ENCODE measurements around the gene INPP5E.

Gene INPP5E, protein sequence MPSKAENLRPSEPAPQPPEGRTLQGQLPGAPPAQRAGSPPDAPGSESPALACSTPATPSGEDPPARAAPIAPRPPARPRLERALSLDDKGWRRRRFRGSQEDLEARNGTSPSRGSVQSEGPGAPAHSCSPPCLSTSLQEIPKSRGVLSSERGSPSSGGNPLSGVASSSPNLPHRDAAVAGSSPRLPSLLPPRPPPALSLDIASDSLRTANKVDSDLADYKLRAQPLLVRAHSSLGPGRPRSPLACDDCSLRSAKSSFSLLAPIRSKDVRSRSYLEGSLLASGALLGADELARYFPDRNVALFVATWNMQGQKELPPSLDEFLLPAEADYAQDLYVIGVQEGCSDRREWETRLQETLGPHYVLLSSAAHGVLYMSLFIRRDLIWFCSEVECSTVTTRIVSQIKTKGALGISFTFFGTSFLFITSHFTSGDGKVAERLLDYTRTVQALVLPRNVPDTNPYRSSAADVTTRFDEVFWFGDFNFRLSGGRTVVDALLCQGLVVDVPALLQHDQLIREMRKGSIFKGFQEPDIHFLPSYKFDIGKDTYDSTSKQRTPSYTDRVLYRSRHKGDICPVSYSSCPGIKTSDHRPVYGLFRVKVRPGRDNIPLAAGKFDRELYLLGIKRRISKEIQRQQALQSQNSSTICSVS

GRCh38 chr9:136439481-136440408 is at the start of gene INPP5E:
Gene INPP5E (minus strand): TSS chr9:136439845. CDS start chr9:136439419, 426 bp downstream.
- no peak for DNase-seq

DNA sequence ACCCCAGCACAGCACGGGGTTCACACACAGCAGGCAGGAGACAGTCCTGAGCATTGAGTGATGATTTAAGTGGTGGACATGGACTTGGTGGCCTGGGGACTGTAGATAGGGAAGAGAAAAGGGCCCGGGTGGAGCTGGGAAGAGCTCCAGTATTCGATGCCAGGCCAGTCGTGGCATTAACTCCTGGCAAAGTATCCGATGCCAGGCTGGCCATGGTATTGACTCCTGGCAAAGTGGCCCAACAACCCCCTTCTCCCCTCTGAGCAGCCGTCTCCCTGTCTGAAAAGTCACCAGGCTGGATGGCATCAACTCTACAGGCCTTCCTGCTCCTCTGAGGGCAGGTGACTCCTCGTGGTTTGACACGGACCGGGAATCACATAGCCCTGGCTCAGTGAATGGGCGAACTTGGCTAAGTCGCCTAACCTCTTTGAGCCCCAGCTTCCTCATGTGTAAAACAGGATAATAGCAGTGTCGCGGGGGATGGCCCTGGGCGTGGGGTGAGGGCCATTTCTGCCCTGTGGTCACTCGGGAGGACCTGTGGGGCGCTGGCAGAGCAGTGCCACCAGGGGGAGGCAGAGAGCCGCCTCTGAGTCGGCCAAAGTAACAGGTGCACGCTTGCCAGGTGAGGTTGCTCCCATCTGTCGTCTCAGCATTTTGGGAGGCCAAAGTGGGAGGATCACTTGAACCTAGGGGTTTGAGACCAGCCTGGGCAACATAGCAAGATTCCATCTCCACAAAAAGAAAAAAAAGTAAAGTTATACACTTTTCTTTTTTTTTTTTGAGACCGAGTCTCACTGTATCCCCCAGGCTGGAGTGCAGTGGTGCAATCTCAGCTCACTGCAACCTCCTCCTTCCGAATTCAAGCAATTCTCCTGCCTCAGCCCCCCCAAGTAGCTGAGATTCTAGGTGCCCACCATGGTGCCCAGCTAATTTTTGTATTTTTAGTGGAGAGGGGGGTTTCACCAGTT is 48.9 kb upstream of the INPP5E start:
- DNase-seq, result no peak

GRCh38 chr9:136487672-136488071 is 48.0 kb upstream of the INPP5E start:
- no peak for DNase-seq

DNA sequence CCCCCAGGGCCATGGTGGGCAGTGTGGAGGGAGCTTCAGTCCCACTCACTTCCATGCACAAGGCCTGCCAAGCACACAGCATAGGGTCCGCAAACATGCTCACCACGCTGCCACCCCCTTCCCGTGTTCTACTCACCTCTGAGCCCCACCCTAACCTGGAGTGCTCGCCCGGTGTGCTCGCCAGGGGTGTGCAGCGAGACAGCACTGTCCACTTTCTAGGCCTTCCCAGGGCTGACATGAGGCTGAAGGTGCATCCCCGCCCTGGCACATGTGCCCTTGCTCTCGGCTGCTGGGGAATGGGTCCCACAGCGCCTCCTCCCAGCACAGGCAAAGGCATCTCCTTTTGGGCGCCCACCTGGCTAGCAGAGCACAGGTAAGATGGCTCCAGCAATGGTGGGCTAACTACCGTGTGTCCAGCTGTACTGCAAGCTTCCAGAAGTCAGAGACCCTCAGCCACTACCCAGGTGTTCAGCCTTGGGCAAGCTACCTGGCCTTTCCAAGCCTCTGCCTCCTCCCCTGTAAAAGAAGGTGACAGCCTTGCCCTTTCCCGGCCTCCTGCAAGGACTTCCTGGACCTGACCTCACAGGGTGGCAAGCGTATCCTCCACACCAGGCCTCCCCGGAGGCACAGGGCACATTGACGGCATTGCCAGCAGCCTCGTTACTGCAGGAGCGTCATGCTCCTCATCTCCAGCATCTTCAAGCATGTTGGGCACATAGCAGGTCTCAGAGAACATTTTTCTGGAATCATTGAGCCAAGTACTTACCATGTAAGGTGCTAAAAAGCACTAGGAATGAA is 47.4 kb upstream of the INPP5E start:
- no peak for DNase-seq

GRCh38 chr9:136486131-136486530 is 46.5 kb upstream of the INPP5E start:
- DNase-seq, result no peak

- DNase-seq, result no peak
Measured at GRCh38 chr9:136485049-136486045, 45.7 kb upstream of the INPP5E start.

DNA sequence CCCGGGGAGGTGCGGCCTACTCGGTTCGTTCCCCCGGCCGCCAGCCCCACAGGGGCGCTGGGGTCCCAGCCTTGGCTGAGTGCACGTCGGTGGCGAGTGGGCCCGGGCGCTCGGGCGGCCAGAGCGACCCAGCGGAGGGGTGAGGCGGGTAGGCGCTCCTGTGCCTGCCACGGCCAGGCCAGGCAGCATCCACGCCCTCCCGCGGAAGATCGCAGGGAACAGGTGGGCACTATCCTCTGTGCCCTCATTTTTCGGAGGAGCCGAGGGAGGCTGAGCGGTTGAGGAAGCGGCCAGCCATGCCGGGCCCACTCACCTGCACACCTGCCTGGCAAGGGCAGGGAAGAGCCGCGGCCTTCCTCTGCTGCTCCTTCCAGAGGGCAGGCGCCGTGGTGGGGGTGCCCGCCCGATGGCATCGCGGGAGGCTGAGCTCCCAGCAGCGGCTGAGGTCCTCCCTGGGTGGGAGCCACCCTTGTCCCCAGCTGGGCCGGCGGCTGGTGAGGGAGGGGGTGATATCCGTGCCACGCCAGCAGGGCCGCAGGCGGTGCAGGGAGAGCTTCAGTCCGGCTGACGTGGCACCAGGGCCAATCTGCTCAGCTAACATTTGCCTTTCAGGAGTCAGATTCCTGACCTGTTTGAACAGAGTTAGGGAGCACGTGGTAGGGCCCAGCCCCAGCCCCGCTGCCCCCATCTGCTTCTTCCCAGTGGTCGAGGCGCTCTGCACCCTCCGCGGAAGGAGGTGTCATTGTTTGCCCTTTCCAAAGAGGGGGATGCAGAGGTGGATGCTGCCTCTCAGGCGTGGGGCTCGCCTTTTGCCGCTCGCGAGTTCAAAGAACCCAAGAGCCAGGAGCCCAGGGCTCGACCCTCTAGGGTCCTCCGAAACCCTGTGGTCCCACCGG is 44.8 kb upstream of the INPP5E start:
- no peak for DNase-seq

DNA sequence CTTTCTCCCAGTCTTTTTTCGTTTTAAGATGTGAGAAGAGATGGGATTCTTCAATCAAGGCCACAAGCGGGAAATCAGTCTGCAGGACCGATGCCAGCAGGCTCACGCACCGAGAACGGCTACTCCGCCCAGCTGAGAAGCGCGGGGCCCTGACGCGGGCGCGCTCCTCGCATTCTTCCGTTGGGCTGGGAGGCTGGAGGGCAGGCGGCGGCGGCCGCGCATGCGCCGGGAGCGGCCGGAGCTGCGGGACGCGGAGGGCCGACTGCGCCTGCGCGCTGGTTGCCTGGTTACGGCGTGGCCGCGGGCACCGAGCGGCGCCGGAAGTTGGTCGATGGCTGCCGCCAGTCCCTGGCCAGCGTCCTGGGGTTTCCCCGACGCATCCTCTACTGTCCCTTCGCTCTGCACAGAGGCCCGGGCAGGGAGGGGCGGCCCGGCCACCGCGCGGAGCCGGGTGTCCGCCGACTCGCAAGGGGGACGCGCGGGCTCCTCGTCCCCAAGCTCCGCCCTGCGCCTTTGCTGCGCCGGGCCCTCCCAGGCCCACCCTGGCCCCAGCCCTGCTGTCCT is 44.0 kb upstream of the INPP5E start:
- DNase-seq, result peak; percentile 76

DNA sequence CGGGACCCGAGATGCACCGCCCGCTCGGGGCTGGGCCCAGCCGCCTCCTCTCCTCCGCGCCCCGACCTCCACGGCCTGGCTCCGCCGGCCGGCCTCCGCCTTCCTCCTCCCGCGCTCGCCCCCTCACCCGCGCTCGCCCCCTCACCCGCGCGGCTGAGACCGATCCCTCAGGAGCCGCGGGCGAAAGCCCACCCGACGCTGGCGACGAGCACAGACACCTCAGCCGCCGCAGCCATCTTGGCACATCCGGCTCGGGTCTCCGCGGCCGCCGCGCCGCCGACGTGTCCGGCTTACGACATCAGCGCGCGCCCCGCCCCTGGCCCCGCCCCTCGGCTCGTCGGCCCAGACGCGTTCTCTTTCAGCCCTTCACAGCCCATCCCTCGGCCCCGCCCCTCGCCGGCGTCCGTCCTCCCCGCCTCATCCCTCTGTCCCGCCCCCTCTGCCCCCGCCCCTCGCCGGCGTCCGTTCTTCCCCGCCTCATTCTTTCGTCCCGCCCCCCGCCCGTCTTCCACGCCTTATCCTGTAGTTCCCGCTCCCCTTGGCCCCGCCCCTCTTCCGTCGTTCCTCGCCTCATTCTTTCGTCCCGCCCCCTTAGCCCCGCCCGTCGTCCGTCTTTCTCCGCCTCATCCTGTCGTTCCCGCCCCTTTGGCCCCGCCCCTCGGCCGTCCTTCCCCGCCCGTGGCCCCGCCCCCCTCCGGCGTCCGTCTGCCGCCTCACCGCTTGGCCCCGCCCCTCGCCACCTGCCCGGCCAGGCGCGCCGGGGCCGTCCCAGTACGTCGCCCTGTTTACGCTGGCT is 43.3 kb upstream of the INPP5E start, which contains the start of gene SEC16A:
TSS of gene SEC16A (minus strand) at position 248 of the 796 bp plus-strand sequence. CDS start 5,425 bp downstream, outside the sequence.
- DNase-seq, result peak; percentile 85

DNA sequence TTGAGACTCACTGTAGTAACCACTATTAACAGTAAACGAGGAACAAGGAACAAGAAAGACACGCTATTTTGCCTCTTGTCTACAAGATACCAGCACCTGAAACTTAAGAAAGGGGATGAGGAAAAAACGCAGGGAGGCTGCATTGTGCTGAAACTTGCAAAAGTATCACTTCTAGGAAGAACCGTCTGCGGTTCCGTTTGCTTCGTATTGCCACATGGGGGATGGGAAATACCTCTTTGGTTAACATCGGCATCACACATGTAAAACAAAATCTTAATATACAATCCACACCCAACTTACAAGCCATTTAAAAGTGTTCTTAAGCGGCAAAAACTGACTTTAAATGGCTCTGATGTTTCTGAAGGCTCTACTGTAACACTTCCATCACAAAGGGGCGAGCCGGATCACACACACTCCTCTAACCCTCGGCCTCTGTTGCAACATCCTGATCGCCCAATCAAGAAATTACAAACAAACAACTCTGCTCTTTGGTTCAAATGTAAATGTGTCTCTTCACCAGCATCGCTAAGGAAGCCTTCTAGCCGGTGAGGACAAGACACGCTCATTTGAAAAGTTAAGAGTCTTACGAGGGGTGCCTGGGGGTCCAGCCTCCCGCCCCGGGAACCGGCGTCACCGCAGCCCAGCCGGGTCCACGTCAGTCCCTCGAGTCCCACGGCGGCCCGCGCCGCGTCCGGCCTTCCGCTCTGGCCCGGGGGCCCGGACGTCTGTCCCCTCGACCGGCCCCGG is 42.6 kb upstream of the INPP5E start:
- DNase-seq, result no peak

DNA sequence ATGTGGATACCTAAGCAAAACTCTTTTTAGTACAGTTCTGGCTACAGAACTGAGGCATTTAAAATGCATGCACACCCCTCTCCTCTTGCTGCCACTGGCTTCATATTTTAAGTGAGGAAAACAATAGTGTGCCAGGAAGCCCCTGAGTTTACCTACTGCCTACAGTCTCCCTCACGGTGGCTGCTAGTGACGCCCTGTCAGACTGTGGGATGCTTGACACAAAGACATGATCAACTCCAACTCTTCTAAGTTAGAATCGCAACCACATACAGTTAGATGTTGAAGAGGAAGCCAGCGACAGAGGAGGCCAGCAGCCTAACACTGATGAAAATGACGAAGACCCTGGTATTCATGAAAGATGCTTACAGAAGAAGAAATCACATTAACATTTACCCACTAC is 41.9 kb upstream of the INPP5E start:
- DNase-seq, result no peak

GRCh38 chr9:136476369-136477150 is 36.9 kb upstream of the INPP5E start:
- no peak for DNase-seq

GRCh38 chr9:136474974-136475865 is 35.6 kb upstream of the INPP5E start:
- DNase-seq, result no peak

DNA sequence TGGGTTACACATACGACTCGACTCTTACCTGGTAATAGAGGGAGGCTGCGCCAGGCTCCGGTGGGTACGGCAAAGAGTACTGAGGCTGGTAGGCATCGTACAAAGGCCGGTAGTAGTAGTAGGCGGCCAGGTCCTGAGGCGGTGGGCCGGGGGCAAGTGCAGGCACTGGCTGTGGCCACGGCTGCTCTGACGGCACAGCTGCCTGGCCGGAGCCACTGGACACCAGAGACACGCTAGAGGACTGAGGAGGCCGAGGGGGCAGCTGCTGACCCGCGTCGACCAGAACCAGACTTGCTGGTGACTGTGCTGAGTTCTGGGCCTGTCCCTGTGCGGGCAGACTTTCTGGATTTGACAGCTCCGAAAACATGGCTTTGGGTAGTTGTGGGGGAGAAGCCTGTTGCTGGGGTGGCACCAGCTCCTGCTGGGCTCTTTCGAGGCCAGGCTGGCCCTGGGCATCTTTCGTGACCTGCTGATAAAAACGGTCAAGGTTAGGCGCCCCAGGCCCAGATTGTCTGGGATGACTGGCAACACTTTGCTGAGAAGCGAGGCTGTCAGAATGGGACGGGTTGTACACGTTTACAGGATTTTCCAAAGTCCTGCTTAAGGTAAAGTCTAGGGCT is 34.5 kb upstream of the INPP5E start:
- DNase-seq, result no peak

Data from NCI-H1436 treated with DMSO at 0.1 percent for 48 hours (cell line).